CD14-positive monocyte (primary cell): ENCODE measurements around the gene SLC16A9. TPM values are rescaled to one million over a fixed set of nuclear protein-coding genes. Genes with fewer than 3 reads are reported as not detected.

Source experiments
- DNase-seq, 3 donors: peaks; one replicate each; pipeline ENCODE4 v3.0.0-alpha.2; 2011 to 2022
- H2AFZ ChIP-seq: 2 replicates; pipeline ENCODE4 v1.6.0; 2012; ENCODE audit warnings: mild to moderate bottlenecking, low read depth, low read length, inconsistent platforms; ENCODE audit not compliant: insufficient read depth, poor library complexity, severe bottlenecking
- H3K27ac ChIP-seq, 2 donors: 1 replicate in 1 of 2; 2 replicates in 1 of 2; pipeline ENCODE4 v1.5.1; 2012 to 2013; ENCODE audit warnings: low read length in 2 of 2, control low read depth in 1 of 2, inconsistent platforms in 1 of 2, low read depth in 1 of 2, mild to moderate bottlenecking in 1 of 2
- H3K27me3 ChIP-seq, 2 donors: one replicate each; pipeline versions ENCODE4 v1.6.0 to v1.6.1; 2011 to 2013; ENCODE audit warnings: low read length in 2 of 2; ENCODE audit not compliant: control insufficient read depth in 2 of 2, insufficient read depth in 2 of 2
- H3K36me3 ChIP-seq, 2 donors: replicated peaks in 1 of 2; 1 replicate in 1 of 2; 2 replicates in 1 of 2; pipeline versions ENCODE4 v1.5.1 to v1.6.1; 2012 to 2013; ENCODE audit warnings: low read length in 2 of 2, control low read depth in 1 of 2, inconsistent platforms in 1 of 2, mild to moderate bottlenecking in 1 of 2; ENCODE audit not compliant: insufficient read depth in 2 of 2, control insufficient read depth in 1 of 2
- H3K4me1 ChIP-seq, 2 donors: 1 replicate in 1 of 2; 2 replicates in 1 of 2; pipeline versions ENCODE4 v1.5.1 to v1.6.1; 2012 to 2013; ENCODE audit warnings: low read length in 2 of 2, control low read depth in 1 of 2, inconsistent platforms in 1 of 2, mild to moderate bottlenecking in 1 of 2, moderate library complexity in 1 of 2; ENCODE audit not compliant: insufficient read depth in 2 of 2, control insufficient read depth in 1 of 2
- H3K4me2 ChIP-seq: replicated peaks from 2 replicates; pipeline ENCODE3; 2012; ENCODE audit warnings: low read length, moderate library complexity, mild to moderate bottlenecking; ENCODE audit not compliant: poor library complexity, severe bottlenecking; ENCODE audit errors: extremely low read depth
- H3K4me3 ChIP-seq, 3 experiments: fragments of 200-600 bp in 1 of 3; sonication (generic) in 1 of 3; replicated peaks in 1 of 3; 1 replicate in 2 of 3; 2 replicates in 1 of 3; pipeline ENCODE4 v1.5.1; 2011 to 2013; ENCODE audit warnings: low read length in 3 of 3, mild to moderate bottlenecking in 3 of 3, control low read depth in 2 of 3, low read depth in 2 of 3, inconsistent platforms in 1 of 3, moderate library complexity in 1 of 3
- H3K79me2 ChIP-seq: 2 replicates; pipeline ENCODE4 v1.6.0; 2012; ENCODE audit warnings: mild to moderate bottlenecking, control low read depth, inconsistent platforms, low read length, moderate library complexity; ENCODE audit not compliant: insufficient read depth
- H3K9ac ChIP-seq: 2 replicates; pipeline ENCODE4 v1.6.0; 2017; ENCODE audit warnings: low read length, mild to moderate bottlenecking; ENCODE audit not compliant: insufficient read depth, poor library complexity, severe bottlenecking
- H3K9me3 ChIP-seq, 2 donors: replicated peaks in 1 of 2; 1 replicate in 1 of 2; 2 replicates in 1 of 2; pipeline versions ENCODE4 v1.5.1 to v1.6.1; 2012 to 2013; ENCODE audit warnings: low read length in 2 of 2, control low read depth in 1 of 2; ENCODE audit not compliant: control insufficient read depth in 1 of 2, insufficient read depth in 1 of 2
- H4K20me1 ChIP-seq: 2 replicates; pipeline ENCODE4 v1.6.0; 2012; ENCODE audit warnings: mild to moderate bottlenecking, low read length, control low read depth, moderate library complexity; ENCODE audit not compliant: insufficient read depth
- H3K27ac Mint-ChIP-seq, 7 donors: one replicate each; pipeline ENCODE4 v1.8.0; 2020; ENCODE audit warnings: mild to moderate bottlenecking in 7 of 7, mixed read lengths in 7 of 7, moderate library complexity in 6 of 7, inconsistent platforms in 2 of 7
- H3K27me3 Mint-ChIP-seq, 3 donors: one replicate each; pipeline ENCODE4 v1.8.0; 2021 to 2022; ENCODE audit warnings: low read depth in 3 of 3, mild to moderate bottlenecking in 3 of 3, mixed read lengths in 3 of 3, moderate library complexity in 3 of 3, inconsistent platforms in 1 of 3
- H3K36me3 Mint-ChIP-seq, 2 donors: one replicate each; pipeline ENCODE4 v1.8.0; 2020; ENCODE audit warnings: mixed read lengths in 2 of 2, inconsistent platforms in 1 of 2, mild to moderate bottlenecking in 1 of 2
- H3K4me1 Mint-ChIP-seq: one replicate; pipeline ENCODE4 v1.8.0; 2020; ENCODE audit warnings: mild to moderate bottlenecking, mixed read lengths
- H3K4me3 Mint-ChIP-seq, 2 donors: one replicate each; pipeline ENCODE4 v1.8.0; 2020; ENCODE audit warnings: mild to moderate bottlenecking in 2 of 2, mixed read lengths in 2 of 2, moderate library complexity in 1 of 2
- H3K9me3 Mint-ChIP-seq, 7 donors: one replicate each; pipeline ENCODE4 v1.8.0; 2020 to 2022; ENCODE audit warnings: mixed read lengths in 7 of 7, mild to moderate bottlenecking in 6 of 7, moderate library complexity in 6 of 7, inconsistent platforms in 2 of 7
- CTCF ChIP-seq: fragments of 200-600 bp; IDR thresholded peaks from one replicate; pipeline ENCODE4 v1.8.0; 2022; ENCODE audit warnings: antibody characterized with exemption, mild to moderate bottlenecking
- WGBS: methylation state at CpG from one replicate; pipeline ENCODE4 v1.1.5; 2013; ENCODE audit warnings: missing lambda C conversion rate; ENCODE audit not compliant: insufficient coverage; 5-methylcytosine and 5-hydroxymethylcytosine counted together
- intact Hi-C, 2 donors: fragments of 100-400 bp; cut with micrococcal nuclease; formaldehyde crosslinking; loops; one replicate each; pipeline versions ENCODE4 v1.15.0 to v1.15.1; 2023
- polyA plus RNA-seq, 3 donors: library from polyadenylated mRNA; depleted of rRNA in 1 of 3; unstranded in 2 of 3; stranded (reverse) in 1 of 3; fragments of 300-500 nt in 2 of 3; fragments of >200 nt in 1 of 3; fragmentation: Illumina TruSeq in 2 of 3; gene quantifications; 1 replicate in 2 of 3; 2 replicates in 1 of 3; pipeline ENCODE4 v1.2.3, GENCODE V29; 2012 to 2021

Gene SLC16A9
- polyA plus RNA-seq, 3 donors = not detected

- H2AFZ ChIP-seq = no peak overlapping the region
- no peaks in the 10 kb centered on the region for H3K4me1 ChIP-seq
- no peaks in the 10 kb centered on the region for H3K36me3 ChIP-seq
- no peaks in the 10 kb centered on the region for H3K9me3 ChIP-seq
- no peak for DNase-seq
- peaks cover 0 to 1% (median 0%) of the 10 kb centered on the region in 3 donors for H3K27me3 Mint-ChIP-seq
- no peaks in the 10 kb centered on the region for H3K36me3 Mint-ChIP-seq
- peaks cover 0 to 11% (median 3%) of the 10 kb centered on the region in 7 donors for H3K9me3 Mint-ChIP-seq
- no CpG with 5 or more reads among the region's 2 CpGs for WGBS
- H3K4me1 Mint-ChIP-seq = no peaks in the 10 kb centered on the region
- no peak overlapping the region for H3K4me2 ChIP-seq
- no peaks in the 10 kb centered on the region for H3K27me3 ChIP-seq
- intact Hi-C loops = no loop called here
- H3K27ac ChIP-seq = no peak overlapping the region
- no peak overlapping the region for H3K9ac ChIP-seq
- TF ChIP-seq CTCF = no peak
- no peaks in the 10 kb centered on the region for H3K79me2 ChIP-seq
- no peak overlapping the region for H3K4me3 Mint-ChIP-seq
- no peaks in the 10 kb centered on the region for H4K20me1 ChIP-seq
- no peak overlapping the region for H3K4me3 ChIP-seq
- H3K27ac Mint-ChIP-seq = no peak overlapping the region
Measured at GRCh38 chr10:59692113-59692512, 17.5 kb downstream of the SLC16A9 start.

- no peak overlapping the region for H3K4me3 Mint-ChIP-seq
- H4K20me1 ChIP-seq = no peaks in the 10 kb centered on the region
- DNase-seq = no peak
- no peak overlapping the region for H3K4me3 ChIP-seq
- no peaks in the 10 kb centered on the region for H3K79me2 ChIP-seq
- H3K27ac Mint-ChIP-seq = no peak overlapping the region
- peaks cover 0 to 11% (median 2%) of the 10 kb centered on the region in 7 donors for H3K9me3 Mint-ChIP-seq
- no peaks in the 10 kb centered on the region for H3K4me1 ChIP-seq
- H3K27me3 Mint-ChIP-seq = peaks cover 0 to 1% (median 0%) of the 10 kb centered on the region in 3 donors
- no peak overlapping the region for H2AFZ ChIP-seq
- no peak overlapping the region for H3K27ac ChIP-seq
- no peaks in the 10 kb centered on the region for H3K4me1 Mint-ChIP-seq
- WGBS = no CpG with 5 or more reads among the region's 5 CpGs
- no peaks in the 10 kb centered on the region for H3K9me3 ChIP-seq
- H3K9ac ChIP-seq = no peak overlapping the region
- intact Hi-C loops = no loop called here
- no peaks in the 10 kb centered on the region for H3K36me3 Mint-ChIP-seq
- no peak overlapping the region for H3K4me2 ChIP-seq
- TF ChIP-seq CTCF = no peak
- H3K27me3 ChIP-seq = no peaks in the 10 kb centered on the region
- H3K36me3 ChIP-seq = no peaks in the 10 kb centered on the region
Measured at GRCh38 chr10:59688921-59689351, 20.7 kb downstream of the SLC16A9 start.
